Activated T-cell treated with anti-CD3 and anti-CD28 coated beads for 24 hours (primary cell): ENCODE results near the gene CPLX3.
A peak's percentile ranks its signal among the peaks of the same experiment; 100 is the strongest.

Experiments used
- DNase-seq: peaks from one replicate; pipeline ENCODE4 v3.0.0-alpha.2; 2020; ENCODE audit warnings: low read depth

Gene CPLX3

GRCh38 chr15:74788683-74789151, 37.7 kb upstream of the CPLX3 start:
- no peak for DNase-seq

DNA sequence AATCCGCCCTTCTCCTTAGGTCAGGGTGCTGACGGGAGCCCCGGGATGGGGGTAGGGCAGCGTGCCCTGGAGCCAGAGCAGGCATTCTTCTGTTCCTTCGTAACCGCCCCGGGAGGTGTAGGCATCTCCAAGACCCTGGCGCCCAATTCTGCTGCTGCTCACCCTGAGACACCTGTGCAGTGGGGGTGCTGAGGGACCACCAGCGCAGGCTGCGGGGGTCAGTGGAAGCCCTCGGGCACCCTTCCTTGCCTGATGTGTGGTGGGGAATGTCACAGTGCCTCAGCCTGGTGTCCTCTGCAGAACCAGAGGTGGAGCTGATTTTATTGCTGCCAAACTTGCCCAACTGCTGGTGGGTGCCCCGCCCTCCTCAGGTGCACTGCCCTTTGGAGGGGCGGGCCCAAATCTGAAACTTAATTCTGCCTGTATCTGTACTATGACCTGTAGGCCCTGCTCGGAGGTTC, 37.2 kb upstream of the CPLX3 start:
- no peak for DNase-seq

- DNase-seq = no peak
These were observed 36.7 kb upstream of the CPLX3 start for GRCh38 chr15:74789741-74790079.

GRCh38 chr15:74790080-74790916, 36.1 kb upstream of the CPLX3 start:
- DNase-seq = no peak

GRCh38 chr15:74791007-74791406, 35.4 kb upstream of the CPLX3 start:
- DNase-seq = no peak

DNA sequence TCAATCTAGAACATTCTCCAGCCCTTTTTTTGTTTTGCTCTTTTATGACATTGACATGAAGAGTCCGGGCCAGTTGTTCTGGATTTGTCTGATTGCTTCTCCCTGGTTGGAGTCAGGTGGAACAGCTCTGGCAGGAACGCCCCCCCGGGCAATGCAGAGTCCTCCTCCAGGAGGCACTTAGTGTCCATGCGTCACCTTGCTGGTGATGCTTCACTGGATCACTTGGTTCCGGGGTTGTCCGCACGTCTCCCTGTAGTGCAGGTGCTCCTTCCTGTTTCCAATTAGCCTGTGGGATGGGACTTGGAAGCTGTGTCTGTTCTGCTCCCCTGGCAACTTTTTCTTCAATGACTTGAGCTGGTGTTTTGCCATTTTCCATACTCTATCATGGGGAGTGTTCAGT, 34.8 kb upstream of the CPLX3 start:
- DNase-seq = no peak

GRCh38 chr15:74792227-74793016, 34.0 kb upstream of the CPLX3 start:
- DNase-seq = no peak

- DNase-seq = no peak
These were observed 33.0 kb upstream of the CPLX3 start for GRCh38 chr15:74793135-74794028.

GRCh38 chr15:74794248-74794969, 32.0 kb upstream of the CPLX3 start:
- no peak for DNase-seq

GRCh38 chr15:74794970-74795349, 31.5 kb upstream of the CPLX3 start:
- no peak for DNase-seq

GRCh38 chr15:74795966-74796625, 30.3 kb upstream of the CPLX3 start:
- no peak for DNase-seq

- no peak for DNase-seq
These were observed 27.8 kb upstream of the CPLX3 start for GRCh38 chr15:74798388-74799254.

- no peak for DNase-seq
These were observed 27.1 kb upstream of the CPLX3 start for GRCh38 chr15:74799255-74799855.

- DNase-seq = peak; percentile 82
These were observed 26.4 kb upstream of the CPLX3 start for GRCh38 chr15:74799856-74800558.

DNA sequence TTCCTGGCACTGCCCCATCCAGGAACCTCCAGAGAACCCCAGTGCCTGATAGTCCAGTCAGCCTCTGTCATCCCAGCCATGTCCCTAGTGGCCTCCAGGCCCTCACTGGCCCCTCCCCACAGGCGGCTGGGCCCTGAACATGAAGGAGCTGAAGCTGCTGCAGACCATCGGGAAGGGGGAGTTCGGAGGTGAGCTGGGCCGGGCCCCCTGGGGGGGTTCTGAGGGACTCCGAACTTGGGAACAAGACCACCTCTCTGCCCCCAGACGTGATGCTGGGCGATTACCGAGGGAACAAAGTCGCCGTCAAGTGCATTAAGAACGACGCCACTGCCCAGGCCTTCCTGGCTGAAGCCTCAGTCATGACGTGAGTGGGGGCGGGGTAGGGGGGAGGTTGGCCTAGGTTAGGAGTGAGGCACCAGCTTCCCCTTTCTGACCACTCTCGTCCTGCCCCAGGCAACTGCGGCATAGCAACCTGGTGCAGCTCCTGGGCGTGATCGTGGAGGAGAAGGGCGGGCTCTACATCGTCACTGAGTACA, 25.8 kb upstream of the CPLX3 start:
- no peak for DNase-seq

DNA sequence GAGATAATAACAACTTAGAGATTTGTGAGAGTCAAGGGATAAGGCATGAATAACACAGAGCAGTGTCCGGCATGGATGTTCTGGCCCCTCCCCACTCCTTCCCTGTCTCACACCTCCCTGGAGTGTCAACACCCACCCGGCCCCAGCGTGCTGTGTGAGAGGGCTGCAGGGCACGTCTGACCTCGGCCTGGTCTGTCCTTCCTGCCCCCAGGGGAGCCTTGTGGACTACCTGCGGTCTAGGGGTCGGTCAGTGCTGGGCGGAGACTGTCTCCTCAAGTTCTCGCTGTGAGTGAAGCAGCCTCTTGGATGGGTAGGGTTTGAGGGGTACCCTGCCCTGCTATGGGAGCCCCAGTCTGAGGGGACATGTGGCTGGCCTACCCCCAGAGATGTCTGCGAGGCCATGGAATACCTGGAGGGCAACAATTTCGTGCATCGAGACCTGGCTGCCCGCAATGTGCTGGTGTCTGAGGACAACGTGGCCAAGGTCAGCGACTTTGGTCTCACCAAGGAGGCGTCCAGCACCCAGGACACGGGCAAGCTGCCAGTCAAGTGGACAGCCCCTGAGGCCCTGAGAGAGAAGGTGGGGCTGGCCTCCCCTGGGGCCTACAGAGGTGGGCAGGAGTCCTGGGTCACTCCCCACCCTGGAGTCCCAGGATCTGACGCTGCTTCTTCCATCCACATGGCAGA, 25.0 kb upstream of the CPLX3 start:
- DNase-seq = no peak

DNA sequence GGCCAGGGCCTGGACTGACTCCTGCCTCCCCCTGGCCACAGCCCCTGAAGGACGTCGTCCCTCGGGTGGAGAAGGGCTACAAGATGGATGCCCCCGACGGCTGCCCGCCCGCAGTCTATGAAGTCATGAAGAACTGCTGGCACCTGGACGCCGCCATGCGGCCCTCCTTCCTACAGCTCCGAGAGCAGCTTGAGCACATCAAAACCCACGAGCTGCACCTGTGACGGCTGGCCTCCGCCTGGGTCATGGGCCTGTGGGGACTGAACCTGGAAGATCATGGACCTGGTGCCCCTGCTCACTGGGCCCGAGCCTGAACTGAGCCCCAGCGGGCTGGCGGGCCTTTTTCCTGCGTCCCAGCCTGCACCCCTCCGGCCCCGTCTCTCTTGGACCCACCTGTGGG, 24.1 kb upstream of the CPLX3 start:
- no peak for DNase-seq

GRCh38 chr15:74802862-74803447, 23.5 kb upstream of the CPLX3 start:
- DNase-seq = no peak
